Activated gamma-delta T cell treated with Interleukin-2 at 50 U/mL for 16 hours (primary cell): Measurements from ENCODE around the gene ADORA2A.
A peak's percentile ranks its signal among the peaks of the same experiment; 100 is the strongest.
"Not testable (repeated sequence)": the region's sequence is repeated elsewhere in the genome, so short reads cannot be mapped to it uniquely, and the experiment has no call there.

Source experiments
- DNase-seq: peaks from one replicate; pipeline ENCODE4 v3.0.0-alpha.2; 2020

ADORA2A gene

GRCh38 chr22:24455751-24456426 lies 28.5 kb downstream of the ADORA2A start:
- DNase-seq = no peak

- DNase-seq = no peak
Observed at GRCh38 chr22:24457894-24458420, 30.6 kb downstream of the ADORA2A start.

GRCh38 chr22:24459911-24460310 lies 32.5 kb downstream of the ADORA2A start:
- DNase-seq = no peak

DNA sequence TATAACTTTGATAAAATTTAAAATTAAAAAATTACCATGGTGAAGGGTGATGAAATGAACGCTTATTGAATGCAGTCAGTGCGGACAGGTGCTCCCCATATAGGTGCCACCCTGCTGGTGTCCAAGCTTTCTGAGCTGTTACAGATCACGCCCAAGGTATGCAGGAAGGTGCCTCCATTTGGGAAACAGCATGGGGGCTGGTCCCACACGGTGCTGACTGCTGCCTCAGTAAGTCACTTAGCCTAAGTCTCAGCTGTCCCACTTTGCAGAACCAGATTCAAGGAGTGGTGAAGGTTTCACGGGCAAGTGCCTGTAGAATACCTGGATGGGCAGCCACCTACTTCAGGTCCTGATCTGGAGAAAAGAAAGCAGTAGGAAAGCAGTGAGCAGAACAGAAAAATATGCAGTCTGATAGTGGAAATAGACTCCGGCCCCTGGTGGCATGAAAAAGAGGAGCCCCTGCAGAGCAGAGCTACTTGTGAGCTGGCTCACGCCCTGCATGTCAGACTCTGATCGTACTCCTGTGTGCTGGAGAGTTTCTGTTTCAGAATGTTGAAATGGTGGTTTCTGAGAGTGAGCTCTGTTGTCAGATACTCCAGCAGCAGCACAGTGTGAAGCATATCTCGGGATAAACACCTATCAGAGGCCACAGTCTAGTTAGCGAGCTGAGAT lies 33.2 kb downstream of the ADORA2A start:
- DNase-seq = no peak

DNA sequence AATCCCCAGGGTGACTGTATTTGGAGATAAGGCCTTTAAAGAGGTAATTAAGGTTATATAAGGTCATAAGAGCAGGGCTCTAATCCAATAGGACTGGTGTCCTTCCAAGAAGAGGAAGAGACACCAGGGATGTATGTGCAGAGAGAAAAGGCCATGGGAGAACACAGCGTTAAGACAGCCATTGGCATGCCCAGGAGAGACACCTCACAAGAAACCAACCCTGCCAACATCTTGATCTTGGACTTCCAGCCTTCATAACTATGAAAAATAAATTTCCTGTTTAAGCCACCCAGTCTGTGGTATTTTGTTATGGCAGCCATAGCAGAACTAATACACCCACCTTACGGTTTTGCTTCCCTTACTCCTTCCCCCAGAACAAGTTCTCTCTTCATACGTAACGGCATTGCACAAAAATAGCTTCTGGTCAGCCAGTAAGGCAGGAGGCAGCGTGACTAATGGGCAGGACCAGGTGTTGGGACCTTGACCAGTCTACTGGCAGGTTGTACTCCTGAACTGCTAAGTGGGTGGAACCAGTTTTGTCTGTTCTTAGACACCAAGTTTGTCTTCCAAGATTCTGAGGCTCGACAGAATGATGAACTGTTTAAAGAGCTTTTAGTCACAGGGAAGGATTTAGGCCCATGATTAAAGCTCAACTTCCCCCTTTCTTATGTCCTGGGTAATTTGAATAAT lies 35.8 kb downstream of the ADORA2A start:
- DNase-seq = no peak

GRCh38 chr22:24465566-24465965 lies 38.2 kb downstream of the ADORA2A start:
- DNase-seq = no peak

DNA sequence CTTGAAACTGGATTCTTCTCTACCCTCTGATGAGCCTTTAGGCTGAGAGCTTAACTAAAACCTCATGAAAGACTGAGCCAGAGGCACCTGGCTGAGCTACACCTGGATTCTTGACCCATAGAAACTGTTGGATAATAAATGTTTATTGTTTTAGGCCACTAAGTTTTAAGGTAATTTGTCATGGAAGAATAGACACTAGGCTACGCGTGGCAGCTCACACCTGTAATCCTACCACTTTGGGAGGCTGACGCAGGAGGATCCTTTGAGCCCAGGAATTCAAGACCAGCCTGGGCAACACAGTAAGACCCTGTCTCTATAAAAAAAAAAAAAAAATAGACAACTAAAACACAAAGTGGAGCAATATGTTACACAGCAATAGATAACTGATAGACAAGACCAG lies 38.6 kb downstream of the ADORA2A start:
- no peak for DNase-seq

DNA sequence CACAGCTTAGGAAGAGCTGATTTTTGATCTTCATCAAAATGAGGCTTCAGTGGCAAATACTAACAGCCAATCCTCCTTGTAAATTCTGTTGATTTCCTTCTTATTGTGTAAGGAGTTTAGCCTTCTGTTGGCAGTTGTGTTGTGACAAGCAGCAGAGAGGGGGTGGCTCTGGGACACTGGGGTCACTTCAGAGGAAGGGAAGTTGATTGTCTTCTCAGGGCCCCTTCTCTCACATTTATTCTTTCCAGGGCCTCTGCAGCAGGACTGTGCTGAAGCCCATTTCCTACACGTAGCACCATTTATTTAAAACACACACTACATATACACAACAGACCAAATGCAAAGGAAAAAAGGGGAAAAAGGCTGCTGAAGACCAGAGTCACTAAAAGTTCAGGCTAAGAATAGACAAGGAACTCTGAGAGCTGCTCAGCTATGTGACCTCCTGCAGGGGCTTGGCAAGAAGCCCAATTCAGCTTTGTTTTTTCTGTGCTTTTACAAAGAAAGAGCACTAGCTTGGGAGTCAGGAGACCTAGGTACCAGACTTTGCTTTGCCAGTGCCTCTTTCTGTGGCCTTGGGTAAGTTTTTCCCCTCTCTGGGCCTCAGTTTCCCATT lies 39.4 kb downstream of the ADORA2A start:
- no peak for DNase-seq

DNA sequence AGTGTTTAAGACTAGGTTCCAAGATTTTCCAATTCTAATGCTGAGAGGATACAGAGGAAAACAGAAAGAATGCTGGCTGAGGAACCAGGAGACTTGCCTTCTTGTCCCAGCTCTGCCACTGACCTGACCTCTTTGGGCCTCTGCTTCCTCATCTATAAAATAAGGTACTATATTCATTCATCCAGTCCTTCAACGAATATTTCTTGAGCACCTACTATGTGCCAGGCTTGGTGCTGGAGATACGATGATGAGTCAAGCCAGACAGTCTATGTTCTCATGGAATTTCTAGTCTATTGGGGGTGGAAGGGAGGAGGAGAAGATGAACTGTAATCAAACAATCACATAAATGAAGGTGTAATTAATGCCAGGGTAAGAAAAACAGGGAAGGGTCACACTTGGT lies 39.9 kb downstream of the ADORA2A start:
- no peak for DNase-seq

DNA sequence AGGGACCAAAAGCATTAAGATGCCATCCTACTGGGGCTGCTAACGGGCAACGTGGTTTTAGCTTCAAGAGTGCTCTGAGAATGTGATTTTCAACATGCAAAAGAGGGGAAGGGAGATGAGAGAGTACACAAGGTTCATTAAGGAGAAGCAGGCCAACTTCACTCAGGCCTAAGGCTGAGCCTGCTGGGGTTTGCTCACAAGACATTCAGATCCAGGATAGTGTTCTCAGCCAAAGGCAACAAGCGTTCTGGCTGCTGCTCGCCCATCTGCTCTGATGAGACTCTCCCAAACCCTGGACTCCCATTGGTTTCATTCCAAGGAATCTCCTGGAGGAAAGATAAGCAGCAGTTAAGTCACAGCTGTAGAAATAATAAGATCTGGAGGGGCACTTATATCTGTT lies 44.2 kb downstream of the ADORA2A start:
- no peak for DNase-seq

GRCh38 chr22:24473284-24473683 lies 45.9 kb downstream of the ADORA2A start:
- no peak for DNase-seq

- no peak for DNase-seq
Observed at GRCh38 chr22:24474221-24474620, 46.8 kb downstream of the ADORA2A start.

DNA sequence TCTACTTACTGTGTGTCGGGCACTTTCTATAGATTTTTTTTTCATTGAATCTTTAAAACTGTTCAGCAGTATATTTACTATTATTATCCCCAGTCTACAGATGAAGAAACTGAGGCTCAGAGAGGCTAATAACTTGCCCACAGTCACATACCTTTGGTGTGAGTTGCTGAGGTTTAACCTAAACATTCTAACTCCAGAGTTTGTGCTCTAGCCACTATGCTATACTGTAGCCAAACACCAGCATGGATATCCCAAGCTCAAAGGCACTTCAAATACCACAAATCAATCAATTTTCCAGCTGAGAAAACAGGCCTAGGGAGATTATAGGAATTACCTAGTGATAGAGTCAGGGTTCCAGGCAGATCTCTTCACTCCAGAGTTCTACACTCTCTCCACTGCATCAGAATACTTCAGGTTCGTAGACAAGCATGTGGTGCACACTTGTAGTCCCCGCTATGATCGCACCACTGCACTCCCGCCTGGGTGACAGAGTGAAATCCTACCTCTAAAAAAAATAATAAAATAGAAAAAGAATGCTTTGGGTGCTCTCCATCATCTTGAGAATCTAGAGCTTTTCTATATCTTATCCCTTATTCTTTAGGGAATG lies 47.4 kb downstream of the ADORA2A start:
- no peak for DNase-seq

DNA sequence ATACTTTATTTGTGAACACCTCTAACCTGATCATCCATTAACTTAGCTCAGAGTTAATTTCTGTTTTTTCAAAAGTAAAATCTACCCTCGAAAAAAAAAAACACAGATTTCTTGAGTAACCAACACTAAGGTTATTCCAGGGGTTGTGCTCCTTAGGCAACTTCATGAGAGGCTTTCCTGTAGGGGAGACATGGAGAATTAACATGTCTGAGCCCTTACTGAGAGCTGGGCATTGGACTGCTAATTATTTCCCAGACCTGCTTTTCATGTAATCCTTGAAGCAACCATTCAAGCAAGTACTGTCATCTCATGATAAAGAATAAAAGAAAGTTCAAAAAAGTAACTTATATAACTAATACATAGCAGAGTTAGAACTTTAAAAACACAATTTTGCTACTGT lies 54.2 kb downstream of the ADORA2A start:
- DNase-seq = no peak

GRCh38 chr22:24482575-24482974 lies 55.2 kb downstream of the ADORA2A start:
- DNase-seq = no peak

DNA sequence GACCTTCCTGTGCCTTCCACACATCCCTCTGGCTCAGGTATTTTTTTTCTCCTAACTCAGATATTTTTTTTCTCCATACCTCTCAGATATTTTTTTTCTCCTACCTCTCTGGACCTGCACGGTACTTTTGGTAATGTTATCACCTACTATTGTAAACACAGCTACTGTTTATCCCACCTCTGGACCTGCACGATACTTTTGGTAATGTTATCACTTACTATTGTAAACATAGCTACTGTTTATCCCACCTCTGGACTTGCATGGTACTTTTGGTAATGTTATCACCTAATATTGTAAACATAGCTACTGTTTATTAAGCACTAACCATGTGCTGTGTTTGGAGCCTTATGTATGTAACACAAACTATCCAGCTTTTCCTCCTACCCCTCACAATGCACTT lies 55.6 kb downstream of the ADORA2A start:
- DNase-seq = no peak

GRCh38 chr22:24483976-24484545 lies 56.7 kb downstream of the ADORA2A start:
- no peak for DNase-seq

DNA sequence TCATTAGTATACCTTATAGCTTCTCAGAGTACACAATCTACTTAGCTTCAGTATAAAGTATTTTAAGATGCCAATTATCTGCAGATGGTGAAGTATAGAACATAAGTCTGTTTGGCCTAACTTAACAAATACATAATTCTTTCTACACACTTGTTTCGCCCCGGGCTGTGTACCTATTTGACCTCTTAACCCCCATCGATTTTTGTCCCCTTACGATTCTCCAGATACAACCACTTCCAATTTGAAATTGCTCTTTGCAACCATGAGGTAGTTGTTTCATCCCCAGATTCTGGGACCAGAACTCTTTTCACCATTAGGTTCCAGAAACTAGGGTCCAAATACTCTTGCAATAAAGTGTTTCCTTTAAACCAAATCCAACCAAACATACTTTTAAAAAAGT lies 57.8 kb downstream of the ADORA2A start:
- no peak for DNase-seq

GRCh38 chr22:24485608-24486007 lies 58.2 kb downstream of the ADORA2A start:
- peak; percentile 28 for DNase-seq

GRCh38 chr22:24486501-24486921 lies 59.1 kb downstream of the ADORA2A start:
- DNase-seq = no peak

DNA sequence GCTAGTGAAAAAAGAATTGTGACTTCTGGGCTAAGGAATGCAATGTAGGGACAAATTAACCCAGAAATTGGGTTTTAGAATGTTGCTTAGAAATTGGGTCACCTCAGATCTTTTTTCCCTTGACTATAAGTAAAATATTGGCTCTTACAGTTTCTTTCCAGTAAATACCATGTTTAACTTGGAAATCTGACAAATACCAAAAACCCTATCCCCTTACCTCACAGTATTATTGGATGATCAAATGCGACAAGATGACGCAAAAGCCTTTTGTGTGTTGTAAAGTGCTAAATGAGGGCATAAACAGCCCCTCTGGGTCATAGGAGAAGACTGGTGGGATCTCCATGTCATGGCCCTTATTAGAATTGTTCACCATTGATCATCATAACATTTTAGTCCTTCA lies 61.6 kb downstream of the ADORA2A start:
- DNase-seq = no peak

- DNase-seq = not testable (repeated sequence)
Observed at GRCh38 chr22:24489434-24489833, 62.0 kb downstream of the ADORA2A start.
